Thymus (tissue), 11 donors: ENCODE results near the gene GAS2L2. TPM values are rescaled to one million over a fixed set of nuclear protein-coding genes. Genes with fewer than 3 reads are reported as not detected.

ENCODE experiments used
- DNase-seq, 9 donors: peaks; one replicate each; pipeline ENCODE4 v3.0.0-alpha.2; 2013; ENCODE audit warnings: low spot score in 9 of 9, low read depth in 6 of 9, missing footprints in 1 of 9
- H3K27ac ChIP-seq, 2 donors: one replicate each; pipeline ENCODE4 v1.5.1; 2013; ENCODE audit warnings: control low read depth in 1 of 2, low read depth in 1 of 2, low read length in 1 of 2, mild to moderate bottlenecking in 1 of 2, moderate library complexity in 1 of 2
- H3K27me3 ChIP-seq, 2 donors: one replicate each; pipeline ENCODE4 v1.5.1; 2013; ENCODE audit warnings: low read length in 1 of 2; ENCODE audit not compliant: control insufficient read depth in 2 of 2, insufficient read depth in 1 of 2
- H3K36me3 ChIP-seq, 2 donors: one replicate each; pipeline ENCODE4 v1.5.1; 2013; ENCODE audit warnings: low read length in 1 of 2, mild to moderate bottlenecking in 1 of 2, moderate library complexity in 1 of 2; ENCODE audit not compliant: control insufficient read depth in 2 of 2, insufficient read depth in 2 of 2
- H3K4me1 ChIP-seq, 2 donors: one replicate each; pipeline ENCODE4 v1.5.1; 2013; ENCODE audit warnings: low read length in 2 of 2; ENCODE audit not compliant: control insufficient read depth in 2 of 2, insufficient read depth in 2 of 2
- H3K4me3 ChIP-seq, 2 donors: one replicate each; pipeline ENCODE4 v1.5.1; 2013; ENCODE audit warnings: low read length in 2 of 2, control low read depth in 1 of 2, mild to moderate bottlenecking in 1 of 2
- H3K9me3 ChIP-seq, 2 donors: one replicate each; pipeline ENCODE4 v1.5.1; 2013; ENCODE audit warnings: low read length in 1 of 2, mild to moderate bottlenecking in 1 of 2; ENCODE audit not compliant: control insufficient read depth in 2 of 2, insufficient read depth in 1 of 2
- WGBS: extraction: QIAGEN DNeasy Blood & Tissue Kit; methylation state at CpG from one replicate; pipeline ENCODE4 v1.1.7; 2013; 5-methylcytosine and 5-hydroxymethylcytosine counted together
- polyA plus RNA-seq: library from polyadenylated mRNA; stranded (reverse); fragments of 200-250 nt; gene quantifications from one replicate; pipeline ENCODE4 v1.2.3, GENCODE V29; 2013
- total RNA-seq: library from RNA; stranded (reverse); fragments of 120-200 nt; gene quantifications from one replicate; pipeline ENCODE4 v1.2.4, GENCODE V29; 2013
- donor health status: healthy.

The GAS2L2 gene
- total and polyA plus RNA-seq, 2 donors, result 0.21 TPM; not detected in 1

- no peaks in the 10 kb centered on the region for H3K27me3 ChIP-seq
- H3K9me3 ChIP-seq, result no peaks in the 10 kb centered on the region
- H3K36me3 ChIP-seq, result peaks cover 26 to 27% of the 10 kb centered on the region in 2 donors
- no peak overlapping the region for H3K4me3 ChIP-seq
- no peak for DNase-seq
- WGBS, result 95% methylated on average over 3 of the region's 3 CpGs
- peaks cover 10 to 13% of the 10 kb centered on the region in 2 donors for H3K4me1 ChIP-seq
- no peak overlapping the region for H3K27ac ChIP-seq
Observed at GRCh38 chr17:35716173-35716572, 36.9 kb downstream of the GAS2L2 start.

DNA sequence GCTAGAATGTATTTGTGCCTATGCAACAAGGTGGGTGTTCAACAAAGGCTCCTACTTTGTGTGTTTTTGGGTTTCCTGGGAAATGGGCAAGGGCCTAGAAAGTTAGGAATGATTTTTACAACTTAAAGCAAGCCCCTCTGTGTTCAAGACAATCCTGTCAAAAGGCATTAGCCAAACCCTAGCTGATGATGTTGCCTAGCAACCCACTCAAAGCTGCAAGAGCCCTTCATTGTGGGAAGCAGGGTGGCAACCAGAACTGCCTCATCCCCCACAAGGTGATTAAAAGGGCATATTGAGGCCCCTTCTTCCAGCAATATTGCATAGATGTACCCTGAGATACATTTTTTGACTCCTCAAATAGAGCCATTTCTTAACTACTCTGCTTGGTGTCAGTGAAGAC lies 37.6 kb downstream of the GAS2L2 start:
- H3K36me3 ChIP-seq, result peaks cover 23 to 35% of the 10 kb centered on the region in 2 donors

GRCh38 chr17:35714988-35715387 lies 38.1 kb downstream of the GAS2L2 start:
- Histone ChIP-seq H3K27ac (no peak overlapping the region), H3K36me3 (peaks cover 25 to 35% of the 10 kb centered on the region in 2 donors), H3K4me3 (no peak overlapping the region), H3K4me1 (peaks cover 10 to 13% of the 10 kb centered on the region in 2 donors), H3K27me3 (no peaks in the 10 kb centered on the region), H3K9me3 (no peaks in the 10 kb centered on the region)
- no peak for DNase-seq
- 97% methylated on average over 2 of the region's 2 CpGs for WGBS

More for the DNA sequence above, 37.6 kb downstream of the GAS2L2 start:
- DNase-seq, result no peak
- Histone ChIP-seq H3K4me1 (peaks cover 10 to 13% of the 10 kb centered on the region in 2 donors), H3K4me3 (no peak overlapping the region), H3K9me3 (no peaks in the 10 kb centered on the region), H3K27ac (no peak overlapping the region), H3K27me3 (no peaks in the 10 kb centered on the region)

DNA sequence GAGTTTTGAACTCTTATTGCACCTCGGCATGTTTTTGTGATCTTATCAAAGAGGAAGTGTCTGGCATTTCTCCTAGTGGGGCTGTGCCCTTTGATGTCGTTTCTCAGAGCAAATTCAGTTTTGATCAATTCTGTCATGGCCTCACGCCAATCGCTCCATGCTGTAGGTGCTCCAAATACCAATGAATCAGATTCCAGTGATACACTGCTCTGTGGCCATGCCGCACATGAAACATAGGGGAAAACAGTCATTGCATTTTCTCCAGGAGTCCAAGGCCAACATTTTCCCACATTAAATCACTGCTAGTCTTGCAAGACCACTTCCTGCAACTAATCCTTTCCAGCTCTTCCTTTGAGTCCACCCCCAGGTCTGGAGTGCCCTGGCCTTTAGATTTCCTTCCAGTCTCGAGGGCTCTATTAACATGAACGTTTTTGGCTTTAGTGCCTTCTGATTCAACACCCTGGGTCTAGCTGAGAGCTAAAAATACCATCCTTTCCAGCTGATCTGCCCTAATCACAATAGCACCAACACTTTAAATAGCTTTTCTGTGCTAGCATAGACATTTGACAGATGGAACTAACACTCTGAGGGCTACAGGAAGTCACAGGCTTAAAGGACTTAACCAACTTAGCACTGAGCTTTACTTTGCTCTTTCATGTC lies 39.8 kb downstream of the GAS2L2 start:
- H3K4me3 ChIP-seq, result no peak overlapping the region
- no peaks in the 10 kb centered on the region for H3K27me3 ChIP-seq
- peaks cover 27 to 41% of the 10 kb centered on the region in 2 donors for H3K36me3 ChIP-seq
- 29% methylated on average over 7 of the region's 7 CpGs for WGBS
- peaks cover 13% of the 10 kb centered on the region in 2 donors for H3K4me1 ChIP-seq
- no peaks in the 10 kb centered on the region for H3K9me3 ChIP-seq
- DNase-seq, result peak in 1 of 9 donors; percentile 33
- H3K27ac ChIP-seq, result peak overlapping the region in 1 of 2 donors; percentile 12

DNA sequence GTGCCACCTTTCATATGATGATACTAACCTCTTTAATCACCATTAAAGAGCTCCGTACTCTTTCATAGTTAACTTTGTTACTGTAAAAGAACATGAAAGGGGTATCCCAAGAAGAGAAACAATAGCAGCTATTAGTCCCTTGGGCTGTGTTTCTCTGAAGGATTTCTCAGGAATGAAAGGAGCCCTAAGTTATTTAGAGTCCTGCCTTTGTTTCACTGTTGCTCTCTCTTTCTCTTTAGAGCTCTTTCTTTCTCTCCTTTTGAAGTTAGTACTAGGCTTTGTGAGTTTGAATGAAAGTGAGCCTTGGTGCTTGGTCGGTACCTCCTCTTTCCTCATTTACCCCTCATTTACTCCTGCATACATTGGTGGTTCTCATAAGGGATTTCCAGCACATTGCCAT lies 42.1 kb downstream of the GAS2L2 start:
- 94% methylated on average over 2 of the region's 2 CpGs for WGBS

GRCh38 chr17:35709874-35710273 lies 43.2 kb downstream of the GAS2L2 start:
- H3K27me3 ChIP-seq, result no peaks in the 10 kb centered on the region
- DNase-seq, result no peak
- H3K27ac ChIP-seq, result no peak overlapping the region
- peaks cover 13% of the 10 kb centered on the region in 2 donors for H3K4me1 ChIP-seq
- H3K9me3 ChIP-seq, result no peaks in the 10 kb centered on the region
- 98% methylated on average over 3 of the region's 3 CpGs for WGBS
- H3K36me3 ChIP-seq, result peaks cover 9 to 28% of the 10 kb centered on the region in 2 donors
- H3K4me3 ChIP-seq, result no peak overlapping the region

More for the DNA sequence above, 42.1 kb downstream of the GAS2L2 start:
- no peak overlapping the region for H3K4me3 ChIP-seq
- no peaks in the 10 kb centered on the region for H3K27me3 ChIP-seq
- no peaks in the 10 kb centered on the region for H3K9me3 ChIP-seq
- H3K27ac ChIP-seq, result no peak overlapping the region
- H3K4me1 ChIP-seq, result peaks cover 13% of the 10 kb centered on the region in 2 donors
- DNase-seq, result no peak
- peaks cover 9 to 32% of the 10 kb centered on the region in 2 donors for H3K36me3 ChIP-seq

DNA sequence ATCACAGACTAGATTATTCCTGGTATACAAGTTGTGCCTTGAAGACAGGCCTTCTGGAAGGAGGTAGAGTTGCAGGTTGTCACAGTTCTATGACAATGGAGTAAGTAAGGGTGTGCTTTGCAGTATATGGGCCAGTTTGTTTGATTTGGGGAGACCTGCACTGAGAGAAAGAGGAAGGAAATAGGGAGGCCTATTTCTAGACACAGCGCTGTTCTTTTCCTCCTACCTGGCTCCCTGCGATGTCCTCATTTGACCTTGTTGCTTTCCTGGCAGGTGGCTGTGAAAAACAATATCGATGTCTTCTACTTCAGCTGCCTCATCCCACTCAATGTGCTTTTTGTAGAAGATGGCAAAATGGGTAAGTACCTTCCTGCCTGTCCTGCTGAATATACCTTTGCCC lies 44.1 kb downstream of the GAS2L2 start:
- no peak overlapping the region for H3K27ac ChIP-seq
- peaks cover 13% of the 10 kb centered on the region in 2 donors for H3K4me1 ChIP-seq
- peaks cover 9 to 23% of the 10 kb centered on the region in 2 donors for H3K36me3 ChIP-seq
- WGBS, result 6% methylated on average over 3 of the region's 3 CpGs
- no peak overlapping the region for H3K4me3 ChIP-seq
- no peaks in the 10 kb centered on the region for H3K9me3 ChIP-seq
- no peak for DNase-seq
- no peaks in the 10 kb centered on the region for H3K27me3 ChIP-seq

DNA sequence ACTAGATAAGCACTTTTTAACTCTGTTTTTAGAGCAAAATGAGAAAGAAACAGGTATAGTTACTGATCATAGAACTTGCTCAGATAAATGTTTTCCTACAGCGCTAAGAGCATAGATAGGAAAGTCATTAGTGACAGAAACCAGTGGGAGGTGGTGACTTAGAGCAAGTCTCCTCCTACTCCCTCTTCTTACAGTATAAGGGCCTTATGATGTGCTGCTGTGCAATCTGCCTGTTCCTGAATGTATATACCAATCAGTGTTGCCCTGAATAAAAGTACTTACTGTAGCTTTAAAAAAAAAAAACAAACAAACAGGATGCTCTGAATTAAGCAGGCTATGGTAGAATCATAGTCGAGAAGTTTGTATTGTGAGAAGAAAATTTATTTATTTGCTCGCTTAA lies 44.9 kb downstream of the GAS2L2 start:
- Histone ChIP-seq H3K36me3 (peaks cover 7 to 23% of the 10 kb centered on the region in 2 donors), H3K4me1 (peaks cover 10 to 11% of the 10 kb centered on the region in 2 donors), H3K27ac (no peak overlapping the region), H3K4me3 (no peak overlapping the region), H3K9me3 (no peaks in the 10 kb centered on the region), H3K27me3 (no peaks in the 10 kb centered on the region)
- no peak for DNase-seq
- 85% methylated on average over 3 of the region's 3 CpGs for WGBS

GRCh38 chr17:35705705-35706104 lies 47.3 kb downstream of the GAS2L2 start:
- no peak overlapping the region for H3K4me3 ChIP-seq
- H3K36me3 ChIP-seq, result peaks cover 4 to 12% of the 10 kb centered on the region in 2 donors
- H3K27ac ChIP-seq, result no peak overlapping the region
- no peaks in the 10 kb centered on the region for H3K9me3 ChIP-seq
- WGBS, result 78% methylated on average over 5 of the region's 5 CpGs
- H3K27me3 ChIP-seq, result no peaks in the 10 kb centered on the region
- DNase-seq, result no peak
- peaks cover 0 to 3% of the 10 kb centered on the region in 2 donors for H3K4me1 ChIP-seq
